ENCODE data around the gene MAML2. TPM values are rescaled to one million over a fixed set of nuclear protein-coding genes. Genes with fewer than 3 reads are reported as not detected.

Gene MAML2
- polyA plus RNA-seq, 1 of the 3 experiments (the other 2 are of a cell fraction): 20.1 TPM

- peaks cover 7 to 29% of the 10 kb centered on the region in 2 experiments; a peak in 3 of 4 replicates for H3K4me1 ChIP-seq (ENCODE audit: control insufficient read depth in 1 of 2, insufficient read depth in 2 of 2, low read depth in 1 of 2, low read length in 1 of 2)
- H3F3A ChIP-seq (replicated peaks; ENCODE audit: insufficient read depth): peaks cover under 1% of the 10 kb centered on the region
- peak overlapping the region; percentile 49 to 88; a peak in 3 of 4 replicates for H3K27ac ChIP-seq (ENCODE audit: low read depth in 2 of 2, low read length in 1 of 2)
- H3K27me3 ChIP-seq (ENCODE audit: insufficient read depth): no peaks in the 10 kb centered on the region
- no peaks in the 10 kb centered on the region for H3K9me3 ChIP-seq
- H3K9ac ChIP-seq: no peak overlapping the region
- DNase-seq: no peak
- H3K4me2 ChIP-seq: no peak overlapping the region
- TF ChIP-seq GATA2 (CRISPR knock-in tag; IDR thresholded peaks at IDR 0.05) (no peak), FOSL2 (IDR thresholded peaks at IDR 0.05; ENCODE audit: borderline replicate concordance, low read depth) (no peak), MEF2A (IDR thresholded peaks at IDR 0.05; ENCODE audit: borderline replicate concordance, low read depth) (no peak), POLR2AphosphoS5 (IDR thresholded peaks at IDR 0.05; ENCODE audit: low read depth, low read length) (no peak), RAD21 (IDR thresholded peaks at IDR 0.05; ENCODE audit: low read length) (no peak), USF2 (IDR thresholded peaks at IDR 0.05; ENCODE audit: borderline replicate concordance, low read depth, low read length) (no peak), FOXJ3 (CRISPR knock-in tag; IDR thresholded peaks at IDR 0.05) (no peak), EZH2phosphoT487 (IDR thresholded peaks at IDR 0.05; ENCODE audit: borderline replicate concordance, low read depth) (no peak), CTCF (IDR thresholded peaks at IDR 0.05) (no peak)
- CTCF ChIA-PET: no interaction called here
- H3K79me2 ChIP-seq (ENCODE audit: insufficient read depth): peaks cover 59% of the 10 kb centered on the region
- no peaks in the 10 kb centered on the region for H3K9me2 ChIP-seq
- no peak overlapping the region for H3K4me3 ChIP-seq (ENCODE audit: low read depth in 2 of 2, low read length in 1 of 2)
- H4K20me1 ChIP-seq (ENCODE audit: insufficient read depth): no peaks in the 10 kb centered on the region
- 11% methylated on average over 2 of the region's 2 CpGs for WGBS (ENCODE audit: low lambda C conversion rate)
- POLR2A ChIA-PET: interaction anchor here (0.6 kb wide), 1 partner anchor 16 kb away, joined by 4 read pairs; no protein-coding TSS in a partner anchor
- no peak overlapping the region for H2AFZ ChIP-seq (ENCODE audit: low read depth)
- peaks cover under 1 to 11% of the 10 kb centered on the region in 2 experiments for H3K36me3 ChIP-seq (replicated peaks in 1 of 2; ENCODE audit: control insufficient read depth in 1 of 2, insufficient read depth in 2 of 2, low read length in 1 of 2)
These were observed 215.4 kb downstream of the MAML2 start for GRCh38 chr11:96127596-96127959.

- H3K36me3 ChIP-seq (replicated peaks in 1 of 2; ENCODE audit: control insufficient read depth in 1 of 2, insufficient read depth in 2 of 2, low read length in 1 of 2): peaks cover 0 to 11% of the 10 kb centered on the region in 2 experiments
- no peaks in the 10 kb centered on the region for H3F3A ChIP-seq (replicated peaks; ENCODE audit: insufficient read depth)
These were observed 215.9 kb downstream of the MAML2 start for GRCh38 chr11:96126917-96127595.

More at GRCh38 chr11:96126917-96127595, 215.9 kb downstream of the MAML2 start:
- peaks cover 9 to 30% of the 10 kb centered on the region in 2 experiments; a peak in 3 of 4 replicates for H3K4me1 ChIP-seq (ENCODE audit: control insufficient read depth in 1 of 2, insufficient read depth in 2 of 2, low read depth in 1 of 2, low read length in 1 of 2)
- no peaks in the 10 kb centered on the region for H3K9me2 ChIP-seq
- ChIA-PET CTCF (no interaction called here), POLR2A (interaction anchor here (0.6 kb wide), 1 partner anchor 16 kb away, joined by 4 read pairs; no protein-coding TSS in a partner anchor)
- H3K4me2 ChIP-seq: no peak overlapping the region
- H2AFZ ChIP-seq (ENCODE audit: low read depth): no peak overlapping the region
- H3K4me3 ChIP-seq (ENCODE audit: low read depth in 2 of 2, low read length in 1 of 2): no peak overlapping the region
- no peaks in the 10 kb centered on the region for H3K27me3 ChIP-seq (ENCODE audit: insufficient read depth)
- peaks cover 63% of the 10 kb centered on the region for H3K79me2 ChIP-seq (ENCODE audit: insufficient read depth)
- H3K27ac ChIP-seq (ENCODE audit: low read depth in 2 of 2, low read length in 1 of 2): peak overlapping the region; percentile 49 to 88; a peak in 2 of 4 replicates
- no peaks in the 10 kb centered on the region for H3K9me3 ChIP-seq
- DNase-seq: no peak
- H4K20me1 ChIP-seq (ENCODE audit: insufficient read depth): no peaks in the 10 kb centered on the region
- 75% methylated on average over 4 of the region's 4 CpGs for WGBS (ENCODE audit: low lambda C conversion rate)
- no peak overlapping the region for H3K9ac ChIP-seq
- TF ChIP-seq MEF2A (IDR thresholded peaks at IDR 0.05; ENCODE audit: borderline replicate concordance, low read depth): no peak
- TF ChIP-seq MXI1 (IDR thresholded peaks at IDR 0.05; ENCODE audit: low read depth, low read length): no peak
- TF ChIP-seq EP300 (IDR thresholded peaks at IDR 0.05; ENCODE audit: borderline replicate concordance in 1 of 2, low read depth in 1 of 2, low read length in 1 of 2): peak in 1 of 2 experiments; percentile 47; a peak in 1 of 4 replicates
- TF ChIP-seq CHD2 (IDR thresholded peaks at IDR 0.05; ENCODE audit: low read length, partially characterized antibody): no peak

Measured in SK-N-SH (cell line).